Measurements from ENCODE around the gene DYNAP. TPM values are rescaled to one million over a fixed set of nuclear protein-coding genes. Genes with fewer than 3 reads are reported as not detected.

DYNAP gene
- 0.24 TPM for polyA plus RNA-seq (2013, experiment 1 of 2)
- 0.20 TPM for polyA plus RNA-seq (2013, experiment 2 of 2)

- Histone ChIP-seq H3K79me2 (ENCODE audit: control insufficient read depth, insufficient read depth, low read length) (no peaks in the 10 kb centered on the region), H3K4me3 (ENCODE audit: low read length) (no peak within 1 kb of the TSS), H3K56ac (ENCODE audit: low read length) (no peak within 1 kb of the TSS), H2BK15ac (replicated peaks; ENCODE audit: low read depth) (no peak within 1 kb of the TSS), H4K8ac (ENCODE audit: low read depth, low read length) (no peak within 1 kb of the TSS), H4K5ac (ENCODE audit: low read length) (no peak within 1 kb of the TSS), H3K79me1 (ENCODE audit: low read length) (no peaks in the 10 kb centered on the region), H3K4me1 (ENCODE audit: control insufficient read depth, low read depth, low read length) (no peaks in the 10 kb centered on the region), H3K27me3 (ENCODE audit: insufficient read depth, low read length, poor library complexity) (no peaks in the 10 kb centered on the region), H3K4me2 (ENCODE audit: low read length) (no peak within 1 kb of the TSS), H3K27ac (ENCODE audit: low read depth, low read length) (no peak within 1 kb of the TSS), H3K23ac (ENCODE audit: low read length) (no peak within 1 kb of the TSS), H2BK5ac (ENCODE audit: low read length) (no peak within 1 kb of the TSS), H3K36me3 (ENCODE audit: control insufficient read depth, insufficient read depth, low read length) (no peaks in the 10 kb centered on the region), H3K4ac (ENCODE audit: low read depth, low read length) (no peak within 1 kb of the TSS), H2BK120ac (ENCODE audit: low read depth, low read length) (no peak within 1 kb of the TSS), H3K9ac (ENCODE audit: low read length) (no peak within 1 kb of the TSS), H3K18ac (ENCODE audit: low read length) (no peak within 1 kb of the TSS), H2AK5ac (ENCODE audit: low read length) (no peak within 1 kb of the TSS)
- no peak for DNase-seq
- no CpG with 5 or more reads among the region's 5 CpGs for WGBS (ENCODE audit: extremely low coverage, insufficient coverage, low lambda C conversion rate)
These were observed at the start of gene DYNAP for GRCh38 chr18:54590945-54591344. Gene DYNAP (plus strand): TSS chr18:54591245. CDS start chr18:54591283, 38 bp downstream.

GRCh38 chr18:54551590-54551989 is 39.5 kb upstream of the DYNAP start:
- H3K79me2 ChIP-seq (ENCODE audit: control insufficient read depth, insufficient read depth, low read length): no peaks in the 10 kb centered on the region
- peak; percentile 70 for DNase-seq
- 100% methylated on average over 1 of the region's 1 CpG for WGBS (ENCODE audit: extremely low coverage, insufficient coverage, low lambda C conversion rate)

GRCh38 chr18:54555286-54555685 is 35.8 kb upstream of the DYNAP start:
- Histone ChIP-seq H3K4me2 (ENCODE audit: low read length) (no peak overlapping the region), H3K4me3 (ENCODE audit: low read length) (no peak overlapping the region), H2AK5ac (ENCODE audit: low read length) (no peak overlapping the region), H3K79me2 (ENCODE audit: control insufficient read depth, insufficient read depth, low read length) (no peaks in the 10 kb centered on the region), H3K4ac (ENCODE audit: low read depth, low read length) (no peak overlapping the region), H4K8ac (ENCODE audit: low read depth, low read length) (no peak overlapping the region), H3K36me3 (ENCODE audit: control insufficient read depth, insufficient read depth, low read length) (no peaks in the 10 kb centered on the region), H3K79me1 (ENCODE audit: low read length) (no peaks in the 10 kb centered on the region), H3K27me3 (ENCODE audit: insufficient read depth, low read length, poor library complexity) (no peaks in the 10 kb centered on the region), H3K27ac (ENCODE audit: low read depth, low read length) (no peak overlapping the region), H3K18ac (ENCODE audit: low read length) (no peak overlapping the region), H4K5ac (ENCODE audit: low read length) (no peak overlapping the region), H3K23ac (ENCODE audit: low read length) (no peak overlapping the region), H3K9ac (ENCODE audit: low read length) (no peak overlapping the region), H3K4me1 (ENCODE audit: control insufficient read depth, low read depth, low read length) (no peaks in the 10 kb centered on the region), H3K56ac (ENCODE audit: low read length) (no peak overlapping the region), H2BK5ac (ENCODE audit: low read length) (no peak overlapping the region), H2BK120ac (ENCODE audit: low read depth, low read length) (no peak overlapping the region), H2BK15ac (replicated peaks; ENCODE audit: low read depth) (no peak overlapping the region)
- no CpG with 5 or more reads among the region's 2 CpGs for WGBS (ENCODE audit: extremely low coverage, insufficient coverage, low lambda C conversion rate)
- no peak for DNase-seq

More at GRCh38 chr18:54551590-54551989, 39.5 kb upstream of the DYNAP start:
- no peak overlapping the region for H3K4me2 ChIP-seq (ENCODE audit: low read length)
- H2BK15ac ChIP-seq (replicated peaks; ENCODE audit: low read depth): no peak overlapping the region
- H4K5ac ChIP-seq (ENCODE audit: low read length): no peak overlapping the region
- H2BK5ac ChIP-seq (ENCODE audit: low read length): no peak overlapping the region
- H3K27me3 ChIP-seq (ENCODE audit: insufficient read depth, low read length, poor library complexity): no peaks in the 10 kb centered on the region
- H3K4ac ChIP-seq (ENCODE audit: low read depth, low read length): no peak overlapping the region
- H3K4me3 ChIP-seq (ENCODE audit: low read length): no peak overlapping the region
- no peak overlapping the region for H3K18ac ChIP-seq (ENCODE audit: low read length)
- no peak overlapping the region for H3K27ac ChIP-seq (ENCODE audit: low read depth, low read length)
- no peak overlapping the region for H3K9ac ChIP-seq (ENCODE audit: low read length)
- no peaks in the 10 kb centered on the region for H3K4me1 ChIP-seq (ENCODE audit: control insufficient read depth, low read depth, low read length)
- H3K23ac ChIP-seq (ENCODE audit: low read length): no peak overlapping the region
- no peak overlapping the region for H3K56ac ChIP-seq (ENCODE audit: low read length)
- no peak overlapping the region for H2AK5ac ChIP-seq (ENCODE audit: low read length)
- H3K79me1 ChIP-seq (ENCODE audit: low read length): no peaks in the 10 kb centered on the region
- H4K8ac ChIP-seq (ENCODE audit: low read depth, low read length): no peak overlapping the region
- H2BK120ac ChIP-seq (ENCODE audit: low read depth, low read length): no peak overlapping the region
- H3K36me3 ChIP-seq (ENCODE audit: control insufficient read depth, insufficient read depth, low read length): no peaks in the 10 kb centered on the region

- H3K4me3 ChIP-seq (ENCODE audit: low read length): no peak overlapping the region
- no peak overlapping the region for H3K9ac ChIP-seq (ENCODE audit: low read length)
- no peak for DNase-seq
- H3K4ac ChIP-seq (ENCODE audit: low read depth, low read length): no peak overlapping the region
- no peak overlapping the region for H3K4me2 ChIP-seq (ENCODE audit: low read length)
- no peak overlapping the region for H2BK5ac ChIP-seq (ENCODE audit: low read length)
- no peak overlapping the region for H4K5ac ChIP-seq (ENCODE audit: low read length)
- H3K56ac ChIP-seq (ENCODE audit: low read length): no peak overlapping the region
- H3K23ac ChIP-seq (ENCODE audit: low read length): no peak overlapping the region
- no peaks in the 10 kb centered on the region for H3K79me2 ChIP-seq (ENCODE audit: control insufficient read depth, insufficient read depth, low read length)
- H3K27me3 ChIP-seq (ENCODE audit: insufficient read depth, low read length, poor library complexity): no peaks in the 10 kb centered on the region
- H2BK15ac ChIP-seq (replicated peaks; ENCODE audit: low read depth): no peak overlapping the region
- H3K36me3 ChIP-seq (ENCODE audit: control insufficient read depth, insufficient read depth, low read length): no peaks in the 10 kb centered on the region
- no CpG with 5 or more reads among the region's 1 CpG for WGBS (ENCODE audit: extremely low coverage, insufficient coverage, low lambda C conversion rate)
- no peak overlapping the region for H3K27ac ChIP-seq (ENCODE audit: low read depth, low read length)
- no peaks in the 10 kb centered on the region for H3K4me1 ChIP-seq (ENCODE audit: control insufficient read depth, low read depth, low read length)
- H3K18ac ChIP-seq (ENCODE audit: low read length): no peak overlapping the region
- no peak overlapping the region for H2AK5ac ChIP-seq (ENCODE audit: low read length)
- no peak overlapping the region for H4K8ac ChIP-seq (ENCODE audit: low read depth, low read length)
- no peak overlapping the region for H2BK120ac ChIP-seq (ENCODE audit: low read depth, low read length)
- H3K79me1 ChIP-seq (ENCODE audit: low read length): no peaks in the 10 kb centered on the region
These were observed 35.0 kb upstream of the DYNAP start for GRCh38 chr18:54555996-54556395.

GRCh38 chr18:54557958-54558357 is 33.1 kb upstream of the DYNAP start:
- peak; percentile 4 for DNase-seq
- Histone ChIP-seq H4K8ac (ENCODE audit: low read depth, low read length) (no peak overlapping the region), H3K4me3 (ENCODE audit: low read length) (no peak overlapping the region), H3K4me2 (ENCODE audit: low read length) (no peak overlapping the region), H3K36me3 (ENCODE audit: control insufficient read depth, insufficient read depth, low read length) (no peaks in the 10 kb centered on the region), H3K4me1 (ENCODE audit: control insufficient read depth, low read depth, low read length) (no peaks in the 10 kb centered on the region), H3K56ac (ENCODE audit: low read length) (no peak overlapping the region), H3K23ac (ENCODE audit: low read length) (no peak overlapping the region), H2BK5ac (ENCODE audit: low read length) (no peak overlapping the region), H2BK15ac (replicated peaks; ENCODE audit: low read depth) (no peak overlapping the region), H3K27ac (ENCODE audit: low read depth, low read length) (no peak overlapping the region), H3K79me1 (ENCODE audit: low read length) (no peaks in the 10 kb centered on the region), H3K27me3 (ENCODE audit: insufficient read depth, low read length, poor library complexity) (no peaks in the 10 kb centered on the region), H3K79me2 (ENCODE audit: control insufficient read depth, insufficient read depth, low read length) (no peaks in the 10 kb centered on the region), H4K5ac (ENCODE audit: low read length) (no peak overlapping the region), H2BK120ac (ENCODE audit: low read depth, low read length) (no peak overlapping the region), H3K9ac (ENCODE audit: low read length) (no peak overlapping the region), H3K18ac (ENCODE audit: low read length) (no peak overlapping the region), H3K4ac (ENCODE audit: low read depth, low read length) (no peak overlapping the region), H2AK5ac (ENCODE audit: low read length) (no peak overlapping the region)
- no CpG with 5 or more reads among the region's 2 CpGs for WGBS (ENCODE audit: extremely low coverage, insufficient coverage, low lambda C conversion rate)
